ENCODE data around the gene OR6A2. TPM values are rescaled to one million over a fixed set of nuclear protein-coding genes. Genes with fewer than 3 reads are reported as not detected.

OR6A2 gene
- total and polyA plus RNA-seq, 2 donors (not counting 3 experiments of a cell fraction or from before 2014, with no cell fraction given), result 0.06 to 0.27 TPM

GRCh38 chr11:6790546-6790945, 8.9 kb downstream of the OR6A2 start:
- H3K4me1 ChIP-seq (ENCODE audit: control insufficient read depth, extremely low read depth, insufficient read depth, low read length), result no peaks in the 10 kb centered on the region
- no peak overlapping the region for H3K27ac ChIP-seq (ENCODE audit: insufficient read depth, low read depth, low read length)
- no peaks in the 10 kb centered on the region for H3K79me2 ChIP-seq (ENCODE audit: control insufficient read depth, insufficient read depth, low read length)
- no peak overlapping the region for H3K9ac ChIP-seq (replicated peaks; ENCODE audit: extremely low read depth, insufficient read depth, low read length)
- POLR2A ChIA-PET, result no interaction called here
- no TSS peak for BruUV-seq (replicated peaks)
- no peaks in the 10 kb centered on the region for H3K9me3 ChIP-seq (replicated peaks; ENCODE audit: control insufficient read depth, insufficient read depth, low read length)
- TF ChIP-seq FOS (IDR thresholded peaks at IDR 0.05; ENCODE audit: borderline replicate concordance, insufficient read depth, low read length) (no peak), CTCF (IDR thresholded peaks at IDR 0.05; ENCODE audit: extremely low read depth in 1 of 2, insufficient read depth in 1 of 2, low read depth in 1 of 2, low read length in 2 of 2) (no peak), MYC (IDR thresholded peaks at IDR 0.05; ENCODE audit: low read depth, low read length) (no peak), POLR2AphosphoS5 (IDR thresholded peaks at IDR 0.05; ENCODE audit: insufficient read depth, low read depth, low read length) (no peak), MAX (IDR thresholded peaks at IDR 0.05; ENCODE audit: insufficient read depth, insufficient read length) (no peak), POLR2A (IDR thresholded peaks at IDR 0.05; ENCODE audit: low read depth, low read length) (no peak), JUN (IDR thresholded peaks at IDR 0.05; ENCODE audit: borderline replicate concordance, insufficient read depth, insufficient read length, low read depth) (no peak), EZH2 (IDR thresholded peaks at IDR 0.05; ENCODE audit: borderline replicate concordance, low read depth, low read length, severe bottlenecking) (no peak), GATA2 (IDR thresholded peaks at IDR 0.05; ENCODE audit: insufficient read depth, insufficient read length, low read depth, low read length) (no peak)
- H3K4me2 ChIP-seq (ENCODE audit: insufficient read depth, low read length), result no peak overlapping the region
- intact Hi-C loops (cut with micrococcal nuclease), result no loop called here
- FAIRE-seq (no peak), DNase-seq (ENCODE audit: low read depth, low spot score) (no peak)
- H3K9me1 ChIP-seq (replicated peaks; ENCODE audit: control insufficient read depth, extremely low read depth, insufficient read depth, low read length), result no peaks in the 10 kb centered on the region
- H3K36me3 ChIP-seq (ENCODE audit: control insufficient read depth in 2 of 2, extremely low read depth in 1 of 2, insufficient read depth in 2 of 2, low read length in 2 of 2), result no peaks in the 10 kb centered on the region
- H4K20me1 ChIP-seq (replicated peaks; ENCODE audit: control insufficient read depth, extremely low read depth, insufficient read depth, low read length), result no peaks in the 10 kb centered on the region
- no peak overlapping the region for H3K4me3 ChIP-seq (replicated peaks in 1 of 3; ENCODE audit: insufficient read depth in 1 of 3, low read depth in 1 of 3, low read length in 3 of 3)
- H3K27me3 ChIP-seq (ENCODE audit: control insufficient read depth in 2 of 2, insufficient read depth in 2 of 2, low read length in 2 of 2), result peaks cover 0 to 2% of the 10 kb centered on the region in 2 experiments
- no peak overlapping the region for H2AFZ ChIP-seq (ENCODE audit: low read depth, low read length)
- dilution Hi-C loops (cut with MboI; ENCODE audit: extremely low pct_ligation_motif_present, low sequenced_read_pairs), result no loop called here
- CTCF ChIA-PET, result interaction anchor here (1.0 kb wide), 2 partner anchors 35 to 53 kb away, joined by 3 read pairs; no protein-coding TSS in a partner anchor
